Stomach (tissue), 9 donors: Measurements from ENCODE around the gene SETD1B. TPM values are rescaled to one million over a fixed set of nuclear protein-coding genes. Genes with fewer than 3 reads are reported as not detected.
"Not testable (repeated sequence)": the region's sequence is repeated elsewhere in the genome, so short reads cannot be mapped to it uniquely, and the experiment has no call there.

Experiments
- DNase-seq, 2 donors: peaks; one replicate each; pipeline versions ENCODE4 v3.0.0 to v3.0.0-alpha.2; 2013 to 2019
- H3K27ac ChIP-seq, 5 donors: fragments of 200-600 bp in 4 of 5; sonication (generic) in 4 of 5; one replicate each; pipeline ENCODE4 v1.5.1; 2013 to 2019; ENCODE audit warnings: mild to moderate bottlenecking in 1 of 5, moderate library complexity in 1 of 5
- H3K27me3 ChIP-seq, 3 donors: fragments of 200-600 bp; sonication (generic); one replicate each; pipeline ENCODE4 v1.5.1; 2017 to 2019; ENCODE audit warnings: mixed run types in 1 of 3
- H3K36me3 ChIP-seq, 4 donors: fragments of 200-600 bp; sonication (generic); 1 replicate in 3 of 4; 2 replicates in 1 of 4; pipeline ENCODE4 v1.5.1; 2016 to 2019
- H3K4me1 ChIP-seq, 4 donors: fragments of 200-600 bp; sonication (generic); one replicate each; pipeline ENCODE4 v1.5.1; 2016 to 2019
- H3K4me3 ChIP-seq, 4 donors: fragments of 200-600 bp; sonication (generic) in 3 of 4; one replicate each; pipeline ENCODE4 v1.5.1; 2016 to 2019; ENCODE audit warnings: mild to moderate bottlenecking in 1 of 4
- H3K9me3 ChIP-seq, 4 donors: fragments of 200-600 bp; sonication (generic); one replicate each; pipeline ENCODE4 v1.5.1; 2016 to 2019
- EP300 ChIP-seq: sonication (generic); formaldehyde crosslinking; IDR thresholded peaks from one replicate; pipeline ENCODE4 v1.6.1; 2017; ENCODE audit warnings: antibody characterized with exemption
- POLR2A ChIP-seq, 4 donors: fragments of 450-650 bp; IDR thresholded peaks; one replicate each; pipeline ENCODE4 v1.6.1; 2016; ENCODE audit warnings: antibody characterized with exemption in 4 of 4, control low read depth in 2 of 4, mild to moderate bottlenecking in 1 of 4, moderate library complexity in 1 of 4
- POLR2AphosphoS5 ChIP-seq, 3 donors: sonication (generic); formaldehyde crosslinking; IDR thresholded peaks; one replicate each; pipeline ENCODE4 v1.6.1; 2016; ENCODE audit warnings: antibody characterized with exemption in 3 of 3
- WGBS, 5 donors: extraction: QIAGEN DNeasy Blood & Tissue Kit in 3 of 5; methylation state at CpG; one replicate each; pipeline versions ENCODE4 v1.1.5 to v1.1.7; 2013 to 2018; 5-methylcytosine and 5-hydroxymethylcytosine counted together
- intact Hi-C: fragments of 100-400 bp; cut with DNase I; formaldehyde crosslinking; loops from one replicate; pipeline ENCODE4 v1.15.1; 2023; ENCODE audit warnings: low total_unique reads
- polyA plus RNA-seq, 3 donors: library from polyadenylated mRNA; stranded (reverse); fragments of 200-250 nt; gene quantifications; one replicate each; pipeline ENCODE4 v1.2.3, GENCODE V29; 2013
- total RNA-seq, 5 donors: library from RNA; depleted of rRNA; stranded (reverse); fragments of >200 nt; gene quantifications; one replicate each; pipeline versions ENCODE4 v1.1.0 to v1.2.3, GENCODE V29; 2014 to 2016
- TF ChIP-seq, protein P1 (sequence below), 7 experiments: fragments of 450-650 bp in 4 of 7; fragments of 200-600 bp in 3 of 7; sonication (generic) in 3 of 7; IDR thresholded peaks; one replicate each; pipeline ENCODE4 v1.5.1; 2016 to 2019; ENCODE audit warnings: antibody characterized with exemption in 7 of 7, control low read depth in 2 of 7, mild to moderate bottlenecking in 1 of 7
- donor health status: healthy with polysubstance abuse.
- donor health status: Bipolar disorder and iron deficiency.
- donor health status: healthy.

The SETD1B gene
- total and polyA plus RNA-seq, 8 donors = 3.2 to 27.5 (median 8.2) TPM

DNA sequence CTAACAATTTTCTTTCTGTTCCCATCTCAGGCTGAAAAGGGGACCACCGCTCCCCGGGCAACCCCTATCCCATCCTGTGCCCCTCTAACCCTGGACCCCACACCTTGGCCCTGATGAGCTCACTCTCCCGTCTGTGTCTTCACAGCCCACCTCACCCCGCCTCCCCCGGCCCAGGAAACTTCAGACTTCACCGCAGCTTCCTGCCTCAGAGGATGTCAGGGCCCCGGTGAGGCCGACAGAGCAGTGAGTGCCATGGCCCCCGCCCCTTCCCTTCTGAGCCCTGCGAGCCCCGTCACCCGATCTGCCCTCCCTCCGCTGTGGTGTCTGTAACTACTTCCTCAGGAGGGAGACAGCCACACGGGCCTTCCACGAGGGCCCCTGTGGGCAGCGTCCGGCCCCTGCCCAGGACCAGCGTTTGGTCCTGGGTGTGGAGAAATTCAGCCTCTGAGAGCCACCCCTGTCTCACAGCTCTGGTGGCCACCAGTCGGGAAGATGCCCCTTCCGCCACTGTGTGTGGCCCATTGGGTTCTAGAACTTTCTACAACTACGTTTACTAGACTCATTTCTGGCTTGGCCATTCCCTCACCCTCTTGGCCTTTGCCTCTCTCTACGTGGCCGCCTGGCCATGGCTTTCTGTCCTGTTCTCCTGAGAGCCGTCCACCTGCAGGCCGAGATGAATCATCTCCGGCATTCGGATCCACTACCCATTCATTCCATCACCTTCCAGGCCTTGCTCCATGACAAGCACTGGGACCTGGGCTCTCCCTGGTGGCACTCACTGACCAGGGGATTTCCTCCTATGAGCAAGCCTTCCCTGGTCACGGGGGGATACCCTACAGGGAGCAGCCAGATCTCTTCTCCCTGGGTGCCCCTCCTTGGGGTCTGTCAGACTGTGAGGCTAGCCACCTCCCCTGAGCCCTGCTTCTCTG is 13.7 kb upstream of the SETD1B start:
- Histone ChIP-seq H3K4me1 (peaks cover 38 to 96% (median 67%) of the 10 kb centered on the region in 4 donors), H3K36me3 (no peaks in the 10 kb centered on the region), H3K4me3 (peak overlapping the region in 2 of 4 donors; percentile 8 to 10), H3K27ac (peak overlapping the region; percentile 53 to 84 (median 76)), H3K27me3 (no peaks in the 10 kb centered on the region), H3K9me3 (no peaks in the 10 kb centered on the region)
- peak; percentile 75 to 86 for DNase-seq
- TF ChIP-seq POLR2A (IDR thresholded peaks at IDR 0.05) = no peak
- TF ChIP-seq, protein P1, sequence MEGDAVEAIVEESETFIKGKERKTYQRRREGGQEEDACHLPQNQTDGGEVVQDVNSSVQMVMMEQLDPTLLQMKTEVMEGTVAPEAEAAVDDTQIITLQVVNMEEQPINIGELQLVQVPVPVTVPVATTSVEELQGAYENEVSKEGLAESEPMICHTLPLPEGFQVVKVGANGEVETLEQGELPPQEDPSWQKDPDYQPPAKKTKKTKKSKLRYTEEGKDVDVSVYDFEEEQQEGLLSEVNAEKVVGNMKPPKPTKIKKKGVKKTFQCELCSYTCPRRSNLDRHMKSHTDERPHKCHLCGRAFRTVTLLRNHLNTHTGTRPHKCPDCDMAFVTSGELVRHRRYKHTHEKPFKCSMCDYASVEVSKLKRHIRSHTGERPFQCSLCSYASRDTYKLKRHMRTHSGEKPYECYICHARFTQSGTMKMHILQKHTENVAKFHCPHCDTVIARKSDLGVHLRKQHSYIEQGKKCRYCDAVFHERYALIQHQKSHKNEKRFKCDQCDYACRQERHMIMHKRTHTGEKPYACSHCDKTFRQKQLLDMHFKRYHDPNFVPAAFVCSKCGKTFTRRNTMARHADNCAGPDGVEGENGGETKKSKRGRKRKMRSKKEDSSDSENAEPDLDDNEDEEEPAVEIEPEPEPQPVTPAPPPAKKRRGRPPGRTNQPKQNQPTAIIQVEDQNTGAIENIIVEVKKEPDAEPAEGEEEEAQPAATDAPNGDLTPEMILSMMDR (IDR thresholded peaks at IDR 0.05) = no peak
- intact Hi-C loops = loop anchor here (5.0 kb wide), 1 partner anchor 93 kb away; no protein-coding TSS in a partner anchor
- 68 to 75% (median 70%) methylated on average over 21 to 28 of the region's 28 CpGs for WGBS, 5 donors

DNA sequence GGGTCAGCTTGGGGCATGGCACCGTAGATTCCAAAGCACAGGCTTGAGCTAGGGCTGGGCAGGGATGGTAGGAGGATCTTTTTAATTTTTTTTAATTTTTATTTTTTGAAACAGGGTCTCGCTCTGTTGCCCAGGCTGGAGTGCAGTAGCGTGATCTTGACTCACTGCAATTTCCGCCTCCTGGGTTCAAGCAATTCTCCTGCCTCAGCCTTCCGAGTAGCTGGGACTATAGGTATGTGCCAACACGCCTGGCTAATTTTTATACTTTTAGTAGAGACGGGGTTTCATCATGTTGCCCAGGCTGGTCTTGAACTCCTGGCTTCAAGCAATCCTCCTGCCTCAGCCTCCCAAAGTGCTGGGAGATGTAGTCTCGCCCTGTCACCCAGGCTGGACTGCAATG is 13.0 kb upstream of the SETD1B start:
- H3K4me1 ChIP-seq = peaks cover 45 to 100% (median 74%) of the 10 kb centered on the region in 4 donors
- not testable (repeated sequence) for DNase-seq, H3K9me3 ChIP-seq, H3K36me3 ChIP-seq, H3K27me3 ChIP-seq
- 87 to 95% (median 93%) methylated on average over 8 of the region's 8 CpGs for WGBS, 5 donors
- H3K27ac ChIP-seq = peak overlapping the region; percentile 53 to 84 (median 76)
- intact Hi-C loops = loop anchor here (5.0 kb wide), 1 partner anchor 93 kb away; no protein-coding TSS in a partner anchor
- peak overlapping the region in 1 of 4 donors; percentile 8 for H3K4me3 ChIP-seq

DNA sequence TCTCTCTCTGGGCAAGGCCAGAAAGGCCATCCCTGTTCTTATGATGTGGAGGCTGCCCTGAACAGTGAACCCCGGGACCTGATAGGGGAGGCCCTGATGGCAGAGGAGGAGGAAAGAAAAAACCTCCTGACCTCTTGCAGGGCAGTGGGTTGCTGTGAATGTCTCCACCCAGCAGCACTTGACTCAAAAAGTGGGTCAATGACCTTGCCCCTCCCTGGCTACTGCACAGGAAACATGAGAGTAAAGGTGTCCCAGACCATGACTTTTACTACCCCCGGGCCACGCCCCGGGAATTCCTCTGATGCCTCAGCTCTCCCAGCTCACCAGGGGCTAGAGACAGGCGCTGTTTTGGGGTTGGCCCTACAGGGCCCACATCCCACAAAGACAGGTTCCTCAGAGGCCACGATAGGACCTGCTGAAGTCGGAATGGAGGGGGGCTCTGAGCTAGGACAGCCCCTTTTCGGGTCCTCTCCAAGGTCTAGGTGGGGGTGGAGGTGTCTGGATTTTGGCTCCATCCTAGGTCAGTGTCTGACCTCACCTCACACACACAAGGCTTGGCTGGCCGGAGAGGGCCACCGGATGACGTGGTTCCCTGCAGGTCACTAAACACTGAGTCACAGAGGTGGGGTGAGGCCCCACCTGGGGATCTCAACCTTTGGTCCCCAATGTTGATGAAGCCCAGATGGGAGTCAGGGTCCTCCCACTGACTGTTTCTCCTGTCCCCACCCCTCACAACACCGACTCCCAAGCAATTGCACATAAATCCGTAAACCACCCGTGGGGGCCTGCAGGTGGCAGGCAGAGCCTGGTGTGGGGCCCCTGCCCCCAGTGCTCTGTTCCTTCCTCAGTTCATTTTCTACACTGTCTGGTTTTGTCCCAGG is 11.9 kb upstream of the SETD1B start:
- H3K27me3 ChIP-seq = no peaks in the 10 kb centered on the region
- H3K36me3 ChIP-seq = peaks cover 10 to 15% (median 12%) of the 10 kb centered on the region in 4 donors
- peak overlapping the region; percentile 99 to 100 (median 100) for H3K27ac ChIP-seq
- H3K9me3 ChIP-seq = no peaks in the 10 kb centered on the region
- peak overlapping the region in 3 of 4 donors; percentile 58 to 61 (median 60) for H3K4me3 ChIP-seq
- peak; percentile 64 to 65 for DNase-seq
- TF ChIP-seq, protein P1 (IDR thresholded peaks at IDR 0.05) = no peak
- TF ChIP-seq POLR2AphosphoS5 (IDR thresholded peaks at IDR 0.05) (no peak), EP300 (no peak)
- WGBS, 5 donors = 55 to 72% (median 64%) methylated on average over 5 to 14 of the region's 14 CpGs
- peaks cover 55 to 100% (median 75%) of the 10 kb centered on the region in 4 donors for H3K4me1 ChIP-seq
- intact Hi-C loops = loop anchor here (5.0 kb wide), 1 partner anchor 95 kb away; no protein-coding TSS in a partner anchor

DNA sequence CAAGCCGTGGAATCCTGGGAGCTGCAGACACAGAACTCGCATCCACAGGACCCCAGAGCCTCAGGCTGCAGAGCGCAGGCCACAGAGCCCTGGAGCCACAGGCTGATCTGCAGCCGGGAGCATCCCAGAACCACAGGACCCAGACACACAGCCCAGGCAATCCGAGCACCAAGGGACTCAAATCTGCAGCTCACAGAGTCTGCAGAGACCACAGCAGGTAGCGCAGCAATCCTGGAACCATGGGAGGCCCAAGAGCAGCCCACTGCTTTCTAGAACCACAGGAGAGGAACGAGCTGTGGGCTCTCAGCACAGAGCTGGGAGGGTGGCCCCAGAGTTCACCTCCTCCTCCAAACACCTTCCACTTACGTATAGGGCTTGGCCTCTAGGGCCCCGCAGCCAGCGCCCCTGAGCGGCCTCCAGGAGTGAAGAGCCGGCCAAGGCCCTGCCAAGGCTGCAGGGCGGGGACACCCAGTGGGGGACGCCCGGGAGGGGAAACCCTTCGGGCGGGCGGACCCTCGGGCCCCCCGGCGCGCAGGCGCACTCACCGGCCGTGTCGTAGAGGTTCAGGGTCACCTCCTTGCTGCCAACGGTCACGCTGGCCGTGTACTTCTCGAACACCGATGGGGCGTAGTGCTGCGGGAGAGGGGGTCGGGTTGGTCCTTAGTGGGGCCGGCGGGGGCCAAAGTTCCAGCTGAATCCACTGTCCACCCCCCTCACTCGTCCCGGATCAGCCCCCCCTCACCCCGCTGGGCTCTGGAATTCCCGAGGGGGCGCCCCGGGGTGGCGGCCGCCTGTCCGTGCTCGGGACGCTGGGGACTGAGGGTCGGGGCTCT is 11.0 kb upstream of the SETD1B start:
- WGBS, 5 donors = 19 to 30% (median 25%) methylated on average over 12 to 48 of the region's 48 CpGs
- Histone ChIP-seq H3K27ac (peak overlapping the region; percentile 99 to 100 (median 100)), H3K36me3 (peaks cover 10 to 16% (median 12%) of the 10 kb centered on the region in 4 donors), H3K9me3 (no peaks in the 10 kb centered on the region), H3K4me1 (peaks cover 60 to 100% (median 77%) of the 10 kb centered on the region in 4 donors), H3K27me3 (no peaks in the 10 kb centered on the region), H3K4me3 (peak overlapping the region; percentile 58 to 61 (median 59))
- TF ChIP-seq EP300 (no peak), POLR2A (IDR thresholded peaks at IDR 0.05) (no peak), POLR2AphosphoS5 (IDR thresholded peaks at IDR 0.05) (no peak)
- TF ChIP-seq, protein P1 (IDR thresholded peaks at IDR 0.05) = no peak
- DNase-seq = peak; percentile 58 to 81
- intact Hi-C loops = loop anchor here (5.0 kb wide), 1 partner anchor 96 kb away; no protein-coding TSS in a partner anchor
